Measurements from ENCODE around the gene RPS19. TPM values are rescaled to one million over a fixed set of nuclear protein-coding genes. Genes with fewer than 3 reads are reported as not detected.

Gene RPS19
- total RNA-seq, 1 donor from 2014 or later: 1,736 TPM

DNA sequence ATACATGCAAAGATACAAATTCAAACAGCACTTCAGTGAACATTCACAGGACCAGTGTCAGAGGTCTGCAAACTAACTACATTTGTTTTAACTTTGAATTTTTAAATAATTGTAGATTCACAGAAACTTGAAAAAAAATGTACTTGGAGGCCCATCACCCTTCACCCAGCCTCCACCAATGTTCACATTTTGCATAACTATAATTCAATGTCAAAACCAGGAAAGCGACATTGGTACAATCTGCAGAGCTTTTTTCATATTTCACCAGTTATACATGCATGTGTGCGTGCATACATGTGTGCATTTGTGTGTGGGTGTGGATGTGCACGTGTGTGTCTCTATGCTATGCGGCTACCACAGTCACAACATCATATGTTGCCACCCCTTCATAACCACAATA, 44.8 kb upstream of the RPS19 start:
- peaks cover 5% of the 10 kb centered on the region for H3K4me1 ChIP-seq
- no peak overlapping the region for H3K27ac ChIP-seq
- H3K27me3 ChIP-seq (ENCODE audit: low read depth): no peaks in the 10 kb centered on the region
- no peak for DNase-seq
- no peaks in the 10 kb centered on the region for H3K9me3 ChIP-seq
- no peak overlapping the region for H3K4me3 ChIP-seq
- intact Hi-C loops (cut with DNase I): no loop called here
- H3K36me3 ChIP-seq: no peaks in the 10 kb centered on the region
- TF ChIP-seq, protein P1, sequence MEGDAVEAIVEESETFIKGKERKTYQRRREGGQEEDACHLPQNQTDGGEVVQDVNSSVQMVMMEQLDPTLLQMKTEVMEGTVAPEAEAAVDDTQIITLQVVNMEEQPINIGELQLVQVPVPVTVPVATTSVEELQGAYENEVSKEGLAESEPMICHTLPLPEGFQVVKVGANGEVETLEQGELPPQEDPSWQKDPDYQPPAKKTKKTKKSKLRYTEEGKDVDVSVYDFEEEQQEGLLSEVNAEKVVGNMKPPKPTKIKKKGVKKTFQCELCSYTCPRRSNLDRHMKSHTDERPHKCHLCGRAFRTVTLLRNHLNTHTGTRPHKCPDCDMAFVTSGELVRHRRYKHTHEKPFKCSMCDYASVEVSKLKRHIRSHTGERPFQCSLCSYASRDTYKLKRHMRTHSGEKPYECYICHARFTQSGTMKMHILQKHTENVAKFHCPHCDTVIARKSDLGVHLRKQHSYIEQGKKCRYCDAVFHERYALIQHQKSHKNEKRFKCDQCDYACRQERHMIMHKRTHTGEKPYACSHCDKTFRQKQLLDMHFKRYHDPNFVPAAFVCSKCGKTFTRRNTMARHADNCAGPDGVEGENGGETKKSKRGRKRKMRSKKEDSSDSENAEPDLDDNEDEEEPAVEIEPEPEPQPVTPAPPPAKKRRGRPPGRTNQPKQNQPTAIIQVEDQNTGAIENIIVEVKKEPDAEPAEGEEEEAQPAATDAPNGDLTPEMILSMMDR (IDR thresholded peaks at IDR 0.05): no peak
- ATAC-seq: no peak

DNA sequence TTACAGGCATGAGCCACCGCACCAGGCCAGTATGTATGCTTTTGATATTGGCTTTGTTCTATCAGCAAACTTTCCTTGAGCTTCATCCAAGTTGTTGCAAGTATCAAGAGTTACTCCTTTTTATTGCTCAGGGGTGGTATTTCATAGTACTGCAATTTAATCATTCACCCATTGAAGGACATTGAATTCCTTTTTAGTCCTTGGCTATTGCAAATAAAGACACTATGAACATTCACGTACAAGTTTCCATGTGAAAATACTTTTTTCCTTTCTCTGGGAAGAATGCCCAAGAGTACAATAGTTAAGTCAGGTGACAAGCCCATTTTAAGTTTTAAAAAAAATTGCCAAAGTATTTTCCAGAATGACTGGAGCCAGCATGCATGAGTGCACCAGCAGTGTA, 43.3 kb upstream of the RPS19 start:
- H3K4me3 ChIP-seq: no peak overlapping the region
- no peaks in the 10 kb centered on the region for H3K9me3 ChIP-seq
- no peak overlapping the region for H3K27ac ChIP-seq
- no peaks in the 10 kb centered on the region for H3K36me3 ChIP-seq
- no peaks in the 10 kb centered on the region for H3K4me1 ChIP-seq
- ATAC-seq (no peak), DNase-seq (no peak)
- TF ChIP-seq, protein P1 (IDR thresholded peaks at IDR 0.05): no peak
- intact Hi-C loops (cut with DNase I): no loop called here
- peaks cover 7% of the 10 kb centered on the region for H3K27me3 ChIP-seq (ENCODE audit: low read depth)

DNA sequence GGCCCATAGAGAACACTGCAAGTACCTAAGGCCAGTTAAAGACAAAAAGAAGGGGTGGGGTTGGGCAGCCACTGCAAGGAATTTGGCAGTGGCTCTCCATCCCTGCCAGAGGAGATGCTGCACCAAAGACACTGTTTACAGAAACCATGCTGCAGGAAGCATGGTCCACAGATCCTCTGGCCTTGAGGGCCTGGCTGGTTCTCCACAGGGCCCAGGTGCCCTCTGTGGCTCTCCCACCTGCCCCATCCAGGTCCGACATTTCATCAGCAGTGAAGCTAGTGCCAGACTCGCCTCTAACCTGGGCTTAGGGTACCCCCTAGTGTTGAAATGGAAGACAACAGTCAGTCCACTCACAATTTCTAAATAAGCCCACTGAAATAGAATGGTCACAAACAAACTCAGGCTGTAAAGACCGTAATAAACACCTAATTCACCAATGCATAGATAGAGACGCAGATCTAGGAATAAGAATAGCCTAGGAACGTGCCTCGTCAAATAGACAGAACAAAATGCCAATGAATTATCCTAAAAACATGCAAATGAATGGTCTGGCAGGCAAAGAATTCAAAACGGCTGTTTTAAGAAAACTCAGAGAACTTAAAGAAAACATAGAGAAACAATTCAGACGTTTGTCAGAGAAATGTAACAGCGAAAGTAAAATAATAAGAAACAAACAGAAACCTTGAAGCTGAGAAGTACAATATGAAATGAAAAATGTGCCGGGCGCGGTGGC, 38.9 kb upstream of the RPS19 start:
- TF ChIP-seq, protein P1 (IDR thresholded peaks at IDR 0.05): peak; percentile 58
- H3K27ac ChIP-seq: no peak overlapping the region
- no peaks in the 10 kb centered on the region for H3K36me3 ChIP-seq
- intact Hi-C loops (cut with DNase I): no loop called here
- H3K4me3 ChIP-seq: no peak overlapping the region
- peak; percentile 87 to 90 for ATAC-seq
- H3K4me1 ChIP-seq: no peaks in the 10 kb centered on the region
- DNase-seq: peak; percentile 53
- H3K9me3 ChIP-seq: no peaks in the 10 kb centered on the region
- H3K27me3 ChIP-seq (ENCODE audit: low read depth): peaks cover 7% of the 10 kb centered on the region

DNA sequence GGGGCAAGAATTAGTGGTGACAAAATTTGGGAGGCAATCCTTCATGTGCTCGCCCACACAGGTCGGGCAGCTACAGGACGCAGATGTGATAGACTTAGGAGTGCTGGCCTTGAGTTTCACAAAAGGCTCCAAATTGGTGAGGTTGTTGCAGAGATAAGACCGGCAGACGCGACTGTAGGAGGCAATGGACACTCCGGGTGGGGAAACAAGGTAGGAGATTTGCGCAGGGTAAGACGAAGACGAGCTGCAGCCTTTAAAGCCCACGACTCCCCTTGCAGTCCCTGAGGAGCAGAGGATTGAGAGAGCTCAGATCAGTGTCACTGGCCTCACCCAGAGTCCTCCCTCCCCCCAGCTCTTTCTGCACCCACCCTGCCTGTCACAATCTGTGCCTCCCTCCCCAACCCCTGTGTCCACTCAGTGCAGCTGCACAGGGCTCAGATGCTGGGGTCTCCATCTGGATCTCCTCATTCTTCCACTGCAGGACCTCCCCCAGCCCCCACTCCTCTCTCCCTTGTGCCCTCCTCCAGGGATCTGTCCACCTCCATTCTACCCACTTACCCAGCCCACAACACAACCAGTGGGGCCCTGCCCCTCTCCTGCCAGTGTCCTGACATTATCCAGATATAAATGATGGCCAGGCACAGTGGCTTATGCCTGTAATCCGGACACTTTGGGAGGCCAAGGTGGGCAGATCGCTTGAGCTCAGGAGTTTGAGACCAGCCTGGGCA, 21.9 kb upstream of the RPS19 start:
- no peak overlapping the region for H3K27ac ChIP-seq
- no peaks in the 10 kb centered on the region for H3K36me3 ChIP-seq
- peaks cover 58% of the 10 kb centered on the region for H3K27me3 ChIP-seq (ENCODE audit: low read depth)
- no peak overlapping the region for H3K4me3 ChIP-seq
- TF ChIP-seq, protein P1 (IDR thresholded peaks at IDR 0.05): no peak
- H3K9me3 ChIP-seq: no peaks in the 10 kb centered on the region
- H3K4me1 ChIP-seq: no peaks in the 10 kb centered on the region
- no peak for ATAC-seq
- intact Hi-C loops (cut with DNase I): no loop called here
- no peak for DNase-seq

DNA sequence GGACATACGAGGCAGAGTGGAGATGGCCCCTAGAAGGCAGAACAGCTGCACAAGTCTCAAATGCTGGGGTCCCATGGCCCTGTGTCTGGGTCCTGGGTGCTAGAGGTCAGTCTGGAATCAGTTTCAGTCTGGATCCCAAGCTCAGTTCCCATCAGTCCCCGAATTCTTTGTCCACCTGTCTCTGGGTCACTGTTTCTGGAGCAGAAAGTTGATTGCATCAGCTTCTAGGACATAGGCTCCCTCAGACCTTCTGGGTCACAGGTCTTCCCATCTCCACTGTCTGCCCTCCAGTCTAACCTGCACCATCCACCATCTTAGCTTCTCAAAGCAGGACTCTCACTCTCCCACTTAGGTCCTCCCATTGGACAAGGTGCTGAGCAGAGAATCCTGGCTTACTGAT, 20.8 kb upstream of the RPS19 start:
- Histone ChIP-seq H3K9me3 (no peaks in the 10 kb centered on the region), H3K27ac (no peak overlapping the region), H3K4me1 (no peaks in the 10 kb centered on the region), H3K36me3 (no peaks in the 10 kb centered on the region), H3K27me3 (ENCODE audit: low read depth) (peaks cover 58% of the 10 kb centered on the region), H3K4me3 (no peak overlapping the region)
- TF ChIP-seq, protein P1 (IDR thresholded peaks at IDR 0.05): no peak
- ATAC-seq (no peak), DNase-seq (no peak)
- intact Hi-C loops (cut with DNase I): no loop called here
